ENCODE data around the gene CSNK1E. TPM values are rescaled to one million over a fixed set of nuclear protein-coding genes. Genes with fewer than 3 reads are reported as not detected.

CSNK1E gene
- total and polyA plus RNA-seq, 2 of the 8 experiments (the other 6 are each of a cell fraction or from before 2014, with no cell fraction given) = 247 to 263 TPM

- TF ChIP-seq CHD7 (IDR thresholded peaks at IDR 0.05; ENCODE audit: insufficient replicate concordance, low read length) (no peak), JUND (IDR thresholded peaks at IDR 0.05; ENCODE audit: low read length) (no peak)
Observed at GRCh38 chr22:38249301-38249700, 67.9 kb downstream of the CSNK1E start (continued).

Data from H1 (cell line).